OCI-LY1 (cell line): Measurements from ENCODE around the gene SLC37A1.

ENCODE experiments used
- H2AFZ ChIP-seq: fragments of 200-600 bp; sonication (generic), shearing (Covaris generic); 2 replicates; pipeline ENCODE4 v1.6.0; 2014; ENCODE audit warnings: antibody characterized with exemption, mild to moderate bottlenecking, low read length
- H3F3A ChIP-seq: fragments of 200-600 bp; sonication (generic), shearing (Covaris generic); 2 replicates; pipeline ENCODE4 v1.6.0; 2014; ENCODE audit warnings: mild to moderate bottlenecking, antibody characterized with exemption, low read length, moderate library complexity; ENCODE audit not compliant: insufficient read depth
- H3K27ac ChIP-seq: fragments of 200-600 bp; sonication (generic); 2 replicates; pipeline ENCODE4 v1.5.1; 2014; ENCODE audit warnings: low read length, mixed run types, mild to moderate bottlenecking, low read depth; ENCODE audit not compliant: poor library complexity, severe bottlenecking
- H3K27me3 ChIP-seq: fragments of 200-600 bp; sonication (generic); 2 replicates; pipeline ENCODE4 v1.6.0; 2014; ENCODE audit warnings: antibody characterized with exemption, mild to moderate bottlenecking, low read length, moderate library complexity; ENCODE audit not compliant: insufficient read depth
- H3K36me3 ChIP-seq: fragments of 200-600 bp; sonication (generic); 2 replicates; pipeline ENCODE4 v1.6.1; 2014; ENCODE audit warnings: mild to moderate bottlenecking, antibody characterized with exemption, low read length, moderate library complexity, mixed read lengths; ENCODE audit not compliant: insufficient read depth
- H3K4me1 ChIP-seq: fragments of 200-600 bp; sonication (generic); 2 replicates; pipeline ENCODE4 v1.5.1; 2014; ENCODE audit warnings: mild to moderate bottlenecking, low read length, moderate library complexity; ENCODE audit not compliant: insufficient read depth, severe bottlenecking
- H3K4me2 ChIP-seq: fragments of 200-600 bp; sonication (generic), shearing (Covaris generic); 2 replicates; pipeline ENCODE4 v1.6.1; 2014; ENCODE audit warnings: low read length
- H3K4me3 ChIP-seq: fragments of 200-600 bp; sonication (generic); 2 replicates; pipeline ENCODE4 v1.5.1; 2014; ENCODE audit warnings: low read length, low read depth, mild to moderate bottlenecking, mixed read lengths; ENCODE audit not compliant: poor library complexity, severe bottlenecking
- H3K79me2 ChIP-seq: fragments of 200-600 bp; shearing (Covaris generic); 2 replicates; pipeline ENCODE4 v1.6.1; 2016; ENCODE audit warnings: mixed run types, low read length, mixed read lengths; ENCODE audit not compliant: insufficient read depth
- H3K9ac ChIP-seq: fragments of 200-600 bp; sonication (generic), shearing (Covaris generic); 2 replicates; pipeline ENCODE4 v1.6.1; 2014; ENCODE audit warnings: mild to moderate bottlenecking, low read length, mixed read lengths
- H3K9me2 ChIP-seq: fragments of 200-600 bp; sonication (generic), shearing (Covaris generic); 2 replicates; pipeline ENCODE4 v1.6.1; 2014; ENCODE audit warnings: low read depth, mild to moderate bottlenecking, low read length, mixed read lengths
- H3K9me3 ChIP-seq: fragments of 200-600 bp; shearing (Covaris generic); 2 replicates; pipeline ENCODE4 v1.6.1; 2014; ENCODE audit warnings: low read length, mixed read lengths
- H4K20me1 ChIP-seq: fragments of 200-600 bp; sonication (generic), shearing (Covaris generic); 2 replicates; pipeline ENCODE4 v1.6.0; 2016; ENCODE audit warnings: mild to moderate bottlenecking, low read length; ENCODE audit not compliant: insufficient read depth
- CTCF ChIP-seq: fragments of 200-600 bp; sonication (generic), shearing (Covaris generic); IDR thresholded peaks from 2 replicates; pipeline ENCODE4 v1.5.1; 2017; ENCODE audit warnings: mild to moderate bottlenecking, antibody characterized with exemption, low read length, moderate library complexity, mixed read lengths
- EZH2 ChIP-seq: fragments of 200-600 bp; sonication (generic), shearing (Covaris generic); IDR thresholded peaks from 2 replicates; pipeline ENCODE4 v1.8.0; 2017; ENCODE audit warnings: borderline replicate concordance, mixed run types, mild to moderate bottlenecking, antibody characterized with exemption, low read length, moderate library complexity, mixed read lengths

The SLC37A1 gene

DNA sequence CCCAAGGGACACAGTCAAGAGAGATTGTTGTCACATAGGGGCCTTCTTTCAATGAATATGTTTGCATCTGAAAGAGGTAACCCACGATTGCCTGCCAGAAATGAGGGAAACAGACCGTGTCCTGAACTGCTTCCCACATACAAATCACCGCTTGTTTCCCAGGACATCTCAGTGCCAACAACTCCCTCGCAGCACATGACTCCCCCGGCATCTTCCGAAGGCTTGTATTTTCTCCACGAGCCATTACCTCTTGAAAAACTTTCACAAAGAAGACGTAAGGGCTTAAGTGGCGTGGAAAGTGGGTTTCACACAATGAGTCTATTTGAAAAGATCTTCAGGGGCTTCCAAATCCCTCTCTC, 108.1 kb downstream of the SLC37A1 start:
- H3K27me3 ChIP-seq = no peaks in the 10 kb centered on the region; the same call in none of the 2 replicates
- H2AFZ ChIP-seq = no peak overlapping the region
- H3K4me2 ChIP-seq = no peak overlapping the region

DNA sequence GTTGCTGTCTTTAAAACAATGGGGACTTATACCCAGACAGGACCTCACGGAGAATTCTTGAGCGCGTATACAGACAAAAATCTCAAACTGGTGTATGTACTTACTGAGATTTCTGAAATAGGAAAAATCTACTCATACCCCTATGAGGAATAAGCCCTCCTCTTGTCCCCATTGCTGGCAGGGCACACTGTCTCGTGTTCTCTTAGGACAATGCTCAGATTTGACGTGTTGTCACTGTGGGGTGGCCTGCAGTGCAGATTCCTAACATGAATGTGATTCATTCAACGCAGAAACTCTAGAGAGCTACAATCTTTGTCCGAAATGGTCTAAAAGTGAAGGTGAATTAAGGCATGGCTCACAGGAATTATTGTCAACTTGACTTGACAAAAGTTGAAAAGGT, 108.6 kb downstream of the SLC37A1 start:
- no peaks in the 10 kb centered on the region for H3K79me2 ChIP-seq
- no peak overlapping the region for H3K9ac ChIP-seq
- H3K4me2 ChIP-seq = no peak overlapping the region
- H3F3A ChIP-seq = no peaks in the 10 kb centered on the region
- no peak overlapping the region for H2AFZ ChIP-seq
- H3K27me3 ChIP-seq = no peaks in the 10 kb centered on the region; the same call in none of the 2 replicates
- H3K9me3 ChIP-seq = no peaks in the 10 kb centered on the region
- no peaks in the 10 kb centered on the region for H3K36me3 ChIP-seq
- no peak overlapping the region for H3K4me3 ChIP-seq
- TF ChIP-seq CTCF (no peak), EZH2 (no peak)
- H3K27ac ChIP-seq = no peak overlapping the region
- H3K9me2 ChIP-seq = no peaks in the 10 kb centered on the region
- H3K4me1 ChIP-seq = no peaks in the 10 kb centered on the region
- H4K20me1 ChIP-seq = no peaks in the 10 kb centered on the region

More for the DNA sequence above, 108.1 kb downstream of the SLC37A1 start:
- no peak overlapping the region for H3K27ac ChIP-seq
- TF ChIP-seq EZH2 = no peak
- TF ChIP-seq CTCF = no peak
- no peaks in the 10 kb centered on the region for H3K9me2 ChIP-seq
- no peaks in the 10 kb centered on the region for H3K36me3 ChIP-seq
- no peaks in the 10 kb centered on the region for H4K20me1 ChIP-seq
- no peaks in the 10 kb centered on the region for H3K79me2 ChIP-seq
- H3F3A ChIP-seq = no peaks in the 10 kb centered on the region
- no peak overlapping the region for H3K4me3 ChIP-seq
- H3K9me3 ChIP-seq = no peaks in the 10 kb centered on the region
- H3K9ac ChIP-seq = no peak overlapping the region
- H3K4me1 ChIP-seq = no peaks in the 10 kb centered on the region

DNA sequence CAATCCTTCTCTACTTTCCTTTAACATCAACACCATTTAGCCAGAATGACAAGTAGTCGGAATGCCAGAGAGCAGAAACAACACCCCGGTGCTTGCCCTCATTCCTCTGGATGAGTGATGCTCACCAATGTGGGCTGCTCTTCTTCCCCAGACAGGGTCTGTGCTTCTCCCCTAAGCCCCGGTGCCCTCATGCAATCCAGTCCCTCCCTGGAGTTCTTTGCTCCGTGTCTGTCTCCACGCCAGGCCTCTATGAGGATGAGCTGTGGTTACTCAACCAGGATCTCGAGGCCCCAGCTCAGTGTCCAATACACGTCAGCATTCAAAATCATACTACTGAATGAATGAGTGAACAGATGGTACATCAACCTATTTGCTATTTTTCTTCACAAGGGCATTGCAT, 110.0 kb downstream of the SLC37A1 start:
- TF ChIP-seq EZH2 (no peak), CTCF (no peak)
- H3K27ac ChIP-seq = no peak overlapping the region
- no peaks in the 10 kb centered on the region; the same call in none of the 2 replicates for H3K27me3 ChIP-seq
- H3K9me3 ChIP-seq = no peaks in the 10 kb centered on the region
- H3K36me3 ChIP-seq = no peaks in the 10 kb centered on the region
- no peak overlapping the region for H3K4me3 ChIP-seq
- no peak overlapping the region for H3K9ac ChIP-seq
- no peaks in the 10 kb centered on the region for H4K20me1 ChIP-seq
- no peaks in the 10 kb centered on the region for H3K9me2 ChIP-seq
- no peaks in the 10 kb centered on the region for H3K79me2 ChIP-seq
- no peak overlapping the region for H3K4me2 ChIP-seq
- no peaks in the 10 kb centered on the region for H3K4me1 ChIP-seq
- H2AFZ ChIP-seq = no peak overlapping the region
- H3F3A ChIP-seq = no peaks in the 10 kb centered on the region
